Tibial nerve (tissue), 4 donors: ENCODE measurements around the gene ACP6.

Experiments
- EP300 ChIP-seq, 2 donors: sonication (generic); formaldehyde crosslinking; IDR thresholded peaks; one replicate each; pipeline ENCODE4 v1.6.1; 2017; ENCODE audit warnings: antibody characterized with exemption in 2 of 2, mild to moderate bottlenecking in 1 of 2
- TF ChIP-seq, protein P1 (sequence below), 5 experiments: fragments of 200-600 bp in 3 of 5; fragments of 450-650 bp in 2 of 5; sonication (generic) in 3 of 5; IDR thresholded peaks; one replicate each; pipeline ENCODE4 v1.5.1; 2016 to 2019; ENCODE audit warnings: antibody characterized with exemption in 5 of 5, mild to moderate bottlenecking in 3 of 5, moderate library complexity in 2 of 5

DNA sequence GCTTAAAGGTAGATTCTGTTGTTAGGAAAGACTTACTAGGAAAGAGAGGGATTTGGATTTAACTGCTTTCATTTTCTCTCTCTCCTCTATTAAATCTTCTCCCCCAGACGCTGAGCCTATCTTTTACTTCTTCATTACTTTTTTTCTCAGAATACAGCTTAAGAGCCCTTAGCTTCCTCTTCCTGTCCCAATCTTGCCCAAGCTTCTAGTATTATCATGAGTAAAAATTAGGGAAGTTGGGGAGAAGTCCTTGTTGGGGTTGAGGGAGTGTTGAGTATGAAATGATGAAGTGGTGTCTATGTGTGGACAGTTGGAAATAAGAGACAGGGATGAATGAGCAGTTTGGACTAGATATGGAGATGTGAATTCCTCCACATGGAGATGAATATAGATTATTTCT, 35.0 kb downstream of the ACP6 start:
- TF ChIP-seq, protein P1, sequence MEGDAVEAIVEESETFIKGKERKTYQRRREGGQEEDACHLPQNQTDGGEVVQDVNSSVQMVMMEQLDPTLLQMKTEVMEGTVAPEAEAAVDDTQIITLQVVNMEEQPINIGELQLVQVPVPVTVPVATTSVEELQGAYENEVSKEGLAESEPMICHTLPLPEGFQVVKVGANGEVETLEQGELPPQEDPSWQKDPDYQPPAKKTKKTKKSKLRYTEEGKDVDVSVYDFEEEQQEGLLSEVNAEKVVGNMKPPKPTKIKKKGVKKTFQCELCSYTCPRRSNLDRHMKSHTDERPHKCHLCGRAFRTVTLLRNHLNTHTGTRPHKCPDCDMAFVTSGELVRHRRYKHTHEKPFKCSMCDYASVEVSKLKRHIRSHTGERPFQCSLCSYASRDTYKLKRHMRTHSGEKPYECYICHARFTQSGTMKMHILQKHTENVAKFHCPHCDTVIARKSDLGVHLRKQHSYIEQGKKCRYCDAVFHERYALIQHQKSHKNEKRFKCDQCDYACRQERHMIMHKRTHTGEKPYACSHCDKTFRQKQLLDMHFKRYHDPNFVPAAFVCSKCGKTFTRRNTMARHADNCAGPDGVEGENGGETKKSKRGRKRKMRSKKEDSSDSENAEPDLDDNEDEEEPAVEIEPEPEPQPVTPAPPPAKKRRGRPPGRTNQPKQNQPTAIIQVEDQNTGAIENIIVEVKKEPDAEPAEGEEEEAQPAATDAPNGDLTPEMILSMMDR (IDR thresholded peaks at IDR 0.05) = no peak
- TF ChIP-seq EP300 (IDR thresholded peaks at IDR 0.05) = no peak
